MM.1S (cell line): ENCODE results near the gene KCND3.

Experiments used
- DNase-seq: peaks from one replicate; pipeline ENCODE4 v3.0.0-alpha.2; 2015
- H2AFZ ChIP-seq: fragments of 300-600 bp; sonication (generic); 2 replicates; pipeline ENCODE4 v1.6.0; 2016; ENCODE audit warnings: antibody characterized with exemption, low read length
- H3F3A ChIP-seq: fragments of 300-600 bp; sonication (generic); 2 replicates; pipeline ENCODE4 v1.6.1; 2016; ENCODE audit warnings: mild to moderate bottlenecking, antibody characterized with exemption, low read length, moderate library complexity, mixed read lengths; ENCODE audit not compliant: insufficient read depth
- H3K27ac ChIP-seq: fragments of 300-600 bp; sonication (generic); 2 replicates; pipeline ENCODE4 v1.5.1; 2016; ENCODE audit warnings: mild to moderate bottlenecking, low read length
- H3K27me3 ChIP-seq: fragments of 300-600 bp; sonication (generic); replicated peaks from 2 replicates; pipeline ENCODE4 v1.6.0; 2016; ENCODE audit warnings: low read length; ENCODE audit not compliant: insufficient read depth
- H3K36me3 ChIP-seq: fragments of 300-600 bp; sonication (generic); replicated peaks from 2 replicates; pipeline ENCODE4 v1.6.1; 2016; ENCODE audit warnings: mild to moderate bottlenecking, low read length, mixed read lengths; ENCODE audit not compliant: insufficient read depth
- H3K4me1 ChIP-seq: fragments of 300-600 bp; sonication (generic); 2 replicates; pipeline ENCODE4 v1.6.1; 2016; ENCODE audit warnings: low read length, mixed read lengths
- H3K4me2 ChIP-seq: fragments of 300-600 bp; sonication (generic); 2 replicates; pipeline ENCODE4 v1.6.0; 2016; ENCODE audit warnings: low read depth, low read length
- H3K4me3 ChIP-seq: fragments of 300-600 bp; sonication (generic); 2 replicates; pipeline ENCODE4 v1.5.1; 2016; ENCODE audit warnings: low read length, mixed read lengths
- H3K79me2 ChIP-seq: fragments of 300-600 bp; sonication (generic); 2 replicates; pipeline ENCODE4 v1.6.1; 2016; ENCODE audit warnings: mixed run types, low read length, mixed read lengths
- H3K9ac ChIP-seq: fragments of 300-600 bp; sonication (generic); 2 replicates; pipeline ENCODE4 v1.6.1; 2016; ENCODE audit warnings: low read length, mixed read lengths
- H3K9me2 ChIP-seq: fragments of 300-600 bp; sonication (generic); replicated peaks from 2 replicates; pipeline ENCODE4 v1.6.1; 2016; ENCODE audit warnings: mild to moderate bottlenecking, low read length, mixed read lengths; ENCODE audit not compliant: insufficient read depth
- H3K9me3 ChIP-seq: fragments of 300-600 bp; sonication (generic); replicated peaks from 2 replicates; pipeline ENCODE4 v1.6.1; 2016; ENCODE audit warnings: mild to moderate bottlenecking, low read length, mixed read lengths; ENCODE audit not compliant: insufficient read depth
- H4K20me1 ChIP-seq: fragments of 300-600 bp; sonication (generic); 2 replicates; pipeline ENCODE4 v1.6.1; 2016; ENCODE audit warnings: mild to moderate bottlenecking, low read length, moderate library complexity, mixed read lengths; ENCODE audit not compliant: insufficient read depth
- CTCF ChIP-seq: fragments of 300-600 bp; sonication (generic); IDR thresholded peaks from 2 replicates; pipeline ENCODE4 v1.5.1; 2016; ENCODE audit warnings: antibody characterized with exemption, low read length, mixed read lengths
- EZH2 ChIP-seq: fragments of 300-600 bp; sonication (generic); optimal IDR thresholded peaks from 2 replicates; pipeline ENCODE3; 2017; ENCODE audit warnings: low read depth, mild to moderate bottlenecking, antibody characterized with exemption, low read length, mixed read lengths
- EZH2phosphoT487 ChIP-seq: fragments of 300-600 bp; sonication (generic); IDR thresholded peaks from 2 replicates; pipeline ENCODE4 v1.6.1; 2018; ENCODE audit warnings: antibody characterized with exemption, low read length

KCND3 gene

GRCh38 chr1:111734426-111734825 is 255.0 kb downstream of the KCND3 start:
- no peak for DNase-seq
- Histone ChIP-seq H3K36me3 (no peaks in the 10 kb centered on the region), H2AFZ (no peak overlapping the region), H3K9me2 (no peaks in the 10 kb centered on the region), H4K20me1 (no peaks in the 10 kb centered on the region), H3K4me2 (no peak overlapping the region), H3K9ac (no peak overlapping the region), H3K9me3 (no peaks in the 10 kb centered on the region), H3K4me3 (no peak overlapping the region), H3K27me3 (no peaks in the 10 kb centered on the region), H3K79me2 (peaks cover 3% of the 10 kb centered on the region; the same call in 1 of the 2 replicates), H3K4me1 (peaks cover 8% of the 10 kb centered on the region), H3F3A (peaks cover 5% of the 10 kb centered on the region; the same call in 1 of the 2 replicates), H3K27ac (no peak overlapping the region)
- TF ChIP-seq EZH2: no peak
- TF ChIP-seq CTCF: no peak
- no peak for TF ChIP-seq EZH2phosphoT487

- TF ChIP-seq EZH2phosphoT487 (no peak), EZH2 (no peak), CTCF (no peak)
- H3K79me2 ChIP-seq: peaks cover 3% of the 10 kb centered on the region; the same call in 1 of the 2 replicates
- no peaks in the 10 kb centered on the region for H4K20me1 ChIP-seq
- no peak overlapping the region for H2AFZ ChIP-seq
- no peaks in the 10 kb centered on the region for H3K36me3 ChIP-seq
- no peaks in the 10 kb centered on the region for H3K9me3 ChIP-seq
- no peaks in the 10 kb centered on the region for H3K9me2 ChIP-seq
- H3K27me3 ChIP-seq: no peaks in the 10 kb centered on the region
- H3K4me1 ChIP-seq: peaks cover 8% of the 10 kb centered on the region
- H3K9ac ChIP-seq: no peak overlapping the region
- H3K4me3 ChIP-seq: no peak overlapping the region
- H3K4me2 ChIP-seq: no peak overlapping the region
- no peak for DNase-seq
- H3K27ac ChIP-seq: no peak overlapping the region
- peaks cover 3% of the 10 kb centered on the region; the same call in 1 of the 2 replicates for H3F3A ChIP-seq
Measured at GRCh38 chr1:111733992-111734341, 255.5 kb downstream of the KCND3 start.

GRCh38 chr1:111733183-111733991 is 256.1 kb downstream of the KCND3 start:
- Histone ChIP-seq H3K9me2 (no peaks in the 10 kb centered on the region), H3K9me3 (no peaks in the 10 kb centered on the region), H3K4me2 (no peak overlapping the region), H3K27me3 (no peaks in the 10 kb centered on the region), H4K20me1 (no peaks in the 10 kb centered on the region), H3K4me1 (peaks cover 8% of the 10 kb centered on the region), H3K79me2 (peaks cover 3% of the 10 kb centered on the region; the same call in 1 of the 2 replicates), H3K36me3 (no peaks in the 10 kb centered on the region), H3F3A (no peaks in the 10 kb centered on the region; the same call in 1 of the 2 replicates), H2AFZ (no peak overlapping the region), H3K9ac (no peak overlapping the region), H3K27ac (no peak overlapping the region), H3K4me3 (no peak overlapping the region)
- no peak for DNase-seq
- TF ChIP-seq EZH2phosphoT487 (no peak), CTCF (no peak), EZH2 (no peak)
